ENCODE results near the gene CCDC57. TPM values are rescaled to one million over a fixed set of nuclear protein-coding genes. Genes with fewer than 3 reads are reported as not detected.

The CCDC57 gene
- total RNA-seq, 1 donor from 2014 or later: 10.6 TPM

GRCh38 chr17:82172486-82173160 lies 40.0 kb downstream of the CCDC57 start:
- intact Hi-C loops (cut with DNase I): no loop called here
- no peak for DNase-seq (ENCODE audit: low spot score)

- no peak for DNase-seq (ENCODE audit: low spot score)
- intact Hi-C loops (cut with DNase I): no loop called here
Observed at GRCh38 chr17:82171750-82172375, 40.8 kb downstream of the CCDC57 start.

- intact Hi-C loops (cut with DNase I): no loop called here
- DNase-seq (ENCODE audit: low spot score): no peak
Observed at GRCh38 chr17:82170412-82170961, 42.2 kb downstream of the CCDC57 start.

GRCh38 chr17:82168568-82168967 lies 44.1 kb downstream of the CCDC57 start:
- DNase-seq (ENCODE audit: low spot score): no peak
- intact Hi-C loops (cut with DNase I): no loop called here

- DNase-seq (ENCODE audit: low spot score): no peak
- intact Hi-C loops (cut with DNase I): no loop called here
Observed at GRCh38 chr17:82167028-82167427, 45.6 kb downstream of the CCDC57 start.

GRCh38 chr17:82164853-82165252 lies 47.8 kb downstream of the CCDC57 start:
- no peak for DNase-seq (ENCODE audit: low spot score)
- intact Hi-C loops (cut with DNase I): no loop called here

GRCh38 chr17:82161216-82161615 lies 51.4 kb downstream of the CCDC57 start:
- DNase-seq (ENCODE audit: low spot score): no peak
- intact Hi-C loops (cut with DNase I): no loop called here

- DNase-seq (ENCODE audit: low spot score): no peak
- intact Hi-C loops (cut with DNase I): no loop called here
Observed at GRCh38 chr17:82160075-82160474, 52.6 kb downstream of the CCDC57 start.

- intact Hi-C loops (cut with DNase I): no loop called here
- no peak for DNase-seq (ENCODE audit: low spot score)
Observed at GRCh38 chr17:82158825-82159224, 53.8 kb downstream of the CCDC57 start.

- DNase-seq (ENCODE audit: low spot score): no peak
- intact Hi-C loops (cut with DNase I): no loop called here
Observed at GRCh38 chr17:82157046-82158035, 55.3 kb downstream of the CCDC57 start.

GRCh38 chr17:82156284-82156925 lies 56.2 kb downstream of the CCDC57 start:
- no peak for DNase-seq (ENCODE audit: low spot score)
- intact Hi-C loops (cut with DNase I): no loop called here

GRCh38 chr17:82155606-82156005 lies 57.0 kb downstream of the CCDC57 start:
- intact Hi-C loops (cut with DNase I): no loop called here
- no peak for DNase-seq (ENCODE audit: low spot score)

GRCh38 chr17:82154881-82155331 lies 57.7 kb downstream of the CCDC57 start:
- no peak for DNase-seq (ENCODE audit: low spot score)
- intact Hi-C loops (cut with DNase I): loop anchor here (1.0 to 5.0 kb wide), 2 partner anchors 125 to 198 kb away; no protein-coding TSS in a partner anchor

GRCh38 chr17:82153745-82154375 lies 58.8 kb downstream of the CCDC57 start:
- peak; percentile 91 for DNase-seq (ENCODE audit: low spot score)
- intact Hi-C loops (cut with DNase I): loop anchor here (1.0 to 5.0 kb wide), 2 partner anchors 124 to 197 kb away; no protein-coding TSS in a partner anchor

- intact Hi-C loops (cut with DNase I): loop anchor here (5.0 kb wide), 1 partner anchor 196 kb away; no protein-coding TSS in a partner anchor
Observed at GRCh38 chr17:82153295-82153691, 59.3 kb downstream of the CCDC57 start.

GRCh38 chr17:82152556-82153294 lies 59.9 kb downstream of the CCDC57 start:
- intact Hi-C loops (cut with DNase I): loop anchor here (5.0 kb wide), 1 partner anchor 195 kb away; no protein-coding TSS in a partner anchor
- DNase-seq (ENCODE audit: low spot score): no peak

More at GRCh38 chr17:82153295-82153691, 59.3 kb downstream of the CCDC57 start:
- DNase-seq (ENCODE audit: low spot score): no peak

GRCh38 chr17:82152114-82152513 lies 60.5 kb downstream of the CCDC57 start:
- no peak for DNase-seq (ENCODE audit: low spot score)
- intact Hi-C loops (cut with DNase I): loop anchor here (5.0 kb wide), 1 partner anchor 195 kb away; no protein-coding TSS in a partner anchor

All from cardiac septum (tissue), 1 donor.